Hematopoietic multipotent progenitor cell treated with erythropoietin and hydrocortisone succinate and interleukin-3 and kit ligand, for 17 days (in vitro differentiated cells): ENCODE results near the gene UNC45A.
"Not testable (repeated sequence)": the region's sequence is repeated elsewhere in the genome, so short reads cannot be mapped to it uniquely, and the experiment has no call there.

Experiments used
- DNase-seq: peaks from one replicate; pipeline ENCODE4 v3.0.0-alpha.2; 2015; ENCODE audit warnings: low spot score

The UNC45A gene

GRCh38 chr15:90934949-90935751, at the start of gene UNC45A:
TSS of gene UNC45A (plus strand) at chr15:90935285. CDS start at chr15:90935325, 40 bp downstream.
- peak; percentile 97 for DNase-seq

GRCh38 chr15:90885432-90886290, 49.4 kb upstream of the UNC45A start:
- peak; percentile 83 for DNase-seq

GRCh38 chr15:90886291-90886614, 48.8 kb upstream of the UNC45A start:
- no peak for DNase-seq

- no peak for DNase-seq
These were observed 48.0 kb upstream of the UNC45A start for GRCh38 chr15:90887037-90887481.

- no peak for DNase-seq
These were observed 45.8 kb upstream of the UNC45A start for GRCh38 chr15:90889313-90889730.

GRCh38 chr15:90889736-90890456, 45.2 kb upstream of the UNC45A start:
- no peak for DNase-seq

- DNase-seq = no peak
These were observed 44.2 kb upstream of the UNC45A start for GRCh38 chr15:90890839-90891238.

GRCh38 chr15:90891346-90891949, 43.6 kb upstream of the UNC45A start:
- no peak for DNase-seq

- DNase-seq = no peak
These were observed 43.1 kb upstream of the UNC45A start for GRCh38 chr15:90892023-90892422.

GRCh38 chr15:90892498-90893174, 42.4 kb upstream of the UNC45A start:
- DNase-seq = no peak

GRCh38 chr15:90893175-90894090, 41.7 kb upstream of the UNC45A start:
- peak; percentile 21 for DNase-seq

- peak; percentile 20 for DNase-seq
These were observed 39.4 kb upstream of the UNC45A start for GRCh38 chr15:90895571-90896117.

GRCh38 chr15:90897131-90897655, 37.9 kb upstream of the UNC45A start:
- DNase-seq = not testable (repeated sequence)

GRCh38 chr15:90901175-90902039, 33.7 kb upstream of the UNC45A start:
- DNase-seq = peak; percentile 90

GRCh38 chr15:90902040-90902839, 32.8 kb upstream of the UNC45A start:
- DNase-seq = peak; percentile 88

- DNase-seq = peak; percentile 85
These were observed 32.0 kb upstream of the UNC45A start, which contains the start of gene MAN2A2 for GRCh38 chr15:90902840-90903732. TSS of gene MAN2A2 (plus strand) at chr15:90903302. CDS start at chr15:90904208, 906 bp downstream.
